ENCODE results near the gene PCGF5. TPM values are rescaled to one million over a fixed set of nuclear protein-coding genes. Genes with fewer than 3 reads are reported as not detected.

The PCGF5 gene
- total and polyA plus RNA-seq, 10 of the 15 experiments (the other 5 are each of a cell fraction or from before 2014, with no cell fraction given), result 33.2 to 79.7 (median 50.7) TPM

DNA sequence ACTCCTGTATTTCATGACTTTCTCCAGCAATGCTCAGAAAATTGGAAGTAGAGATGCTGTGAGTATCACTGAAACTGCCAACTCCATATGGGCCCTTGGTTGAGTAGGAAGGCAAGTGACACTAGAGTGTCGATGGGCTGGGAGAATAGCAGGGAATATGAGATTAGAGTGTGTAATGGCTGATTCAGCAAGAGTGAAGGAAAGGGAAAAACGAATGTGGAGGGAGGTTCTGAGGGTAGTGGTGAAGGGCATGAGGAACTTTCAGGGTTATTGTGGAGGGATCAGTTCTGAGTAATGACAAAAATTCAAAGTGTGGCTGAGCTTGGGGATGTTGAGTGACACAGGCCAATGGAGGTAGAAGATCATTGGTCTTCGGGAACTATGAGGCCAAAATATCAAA is 49.0 kb upstream of the PCGF5 start:
- no peaks in the 10 kb centered on the region for H3K27me3 ChIP-seq (replicated peaks in 1 of 2; ENCODE audit: control insufficient read depth in 2 of 2, insufficient read depth in 2 of 2, low read length in 1 of 2)
- peaks cover 1% of the 10 kb centered on the region; the same call in 1 of the 2 replicates for H3K4me1 ChIP-seq (ENCODE audit: control insufficient read depth, insufficient read depth, low read length)
- FAIRE-seq (no peak), DNase-seq (ENCODE audit: low read depth, low spot score) (no peak), ATAC-seq (no peak)
- ChIA-PET POLR2A (no interaction called here), CTCF (interaction anchor here (1.4 kb wide), 1 partner anchor 165 kb away, joined by 3 read pairs; no protein-coding TSS in a partner anchor), RAD21 (ENCODE audit: unreplicated experiment) (interaction anchor here (2.1 kb wide), 1 partner anchor 79 kb away, joined by 5 read pairs; no protein-coding TSS in a partner anchor), SMC1A (ENCODE audit: uncharacterized antibody, unreplicated experiment) (interaction anchor here (1.3 to 1.5 kb wide), 2 partner anchors 16 to 56 kb away, joined by 3 to 4 read pairs; no protein-coding TSS in a partner anchor)
- H3K9ac ChIP-seq (ENCODE audit: control insufficient read depth, insufficient read depth, low read length), result no peak overlapping the region
- H2AFZ ChIP-seq (ENCODE audit: control insufficient read depth, low read depth, low read length), result no peak overlapping the region
- no peaks in the 10 kb centered on the region for H4K20me1 ChIP-seq (ENCODE audit: control insufficient read depth, insufficient read depth)
- peaks cover 1% of the 10 kb centered on the region for H3K9me3 ChIP-seq (replicated peaks; ENCODE audit: control insufficient read depth, insufficient read depth, low read length)
- H3K27ac ChIP-seq (ENCODE audit: control insufficient read depth, insufficient read depth), result no peak overlapping the region
- peaks cover 24% of the 10 kb centered on the region for H3K79me2 ChIP-seq (ENCODE audit: control insufficient read depth, insufficient read depth, low read length)
- TF ChIP-seq BRCA1 (IDR thresholded peaks at IDR 0.05; ENCODE audit: low read depth, low read length) (no peak), EED (IDR thresholded peaks at IDR 0.05; ENCODE audit: low read depth) (no peak), SIN3A (IDR thresholded peaks at IDR 0.05; ENCODE audit: low read depth, low read length) (no peak), KAT2A (conservative IDR thresholded peaks at IDR 0.05; ENCODE audit: control insufficient read depth, low read depth, low read length) (no peak), SMC3 (IDR thresholded peaks at IDR 0.05; ENCODE audit: borderline replicate concordance, low read length) (no peak), ZNF274 (IDR thresholded peaks at IDR 0.05; ENCODE audit: insufficient read depth, insufficient read length) (no peak), RBBP5 (conservative IDR thresholded peaks at IDR 0.05) (no peak), MEF2B (IDR thresholded peaks at IDR 0.05; ENCODE audit: partially characterized antibody, poor library complexity, severe bottlenecking) (no peak), POLR2AphosphoS5 (IDR thresholded peaks at IDR 0.05; ENCODE audit: low read length) (no peak), POLR2A (IDR thresholded peaks at IDR 0.05; ENCODE audit: low read depth, low read length) (no peak), RAD51 (IDR thresholded peaks at IDR 0.05) (no peak), YBX1 (IDR thresholded peaks at IDR 0.05) (no peak), JUND (IDR thresholded peaks at IDR 0.05; ENCODE audit: low read depth, low read length) (no peak), RAD21 (IDR thresholded peaks at IDR 0.05; ENCODE audit: insufficient read depth, low read depth, low read length) (no peak)
- TF ChIP-seq, protein P1, sequence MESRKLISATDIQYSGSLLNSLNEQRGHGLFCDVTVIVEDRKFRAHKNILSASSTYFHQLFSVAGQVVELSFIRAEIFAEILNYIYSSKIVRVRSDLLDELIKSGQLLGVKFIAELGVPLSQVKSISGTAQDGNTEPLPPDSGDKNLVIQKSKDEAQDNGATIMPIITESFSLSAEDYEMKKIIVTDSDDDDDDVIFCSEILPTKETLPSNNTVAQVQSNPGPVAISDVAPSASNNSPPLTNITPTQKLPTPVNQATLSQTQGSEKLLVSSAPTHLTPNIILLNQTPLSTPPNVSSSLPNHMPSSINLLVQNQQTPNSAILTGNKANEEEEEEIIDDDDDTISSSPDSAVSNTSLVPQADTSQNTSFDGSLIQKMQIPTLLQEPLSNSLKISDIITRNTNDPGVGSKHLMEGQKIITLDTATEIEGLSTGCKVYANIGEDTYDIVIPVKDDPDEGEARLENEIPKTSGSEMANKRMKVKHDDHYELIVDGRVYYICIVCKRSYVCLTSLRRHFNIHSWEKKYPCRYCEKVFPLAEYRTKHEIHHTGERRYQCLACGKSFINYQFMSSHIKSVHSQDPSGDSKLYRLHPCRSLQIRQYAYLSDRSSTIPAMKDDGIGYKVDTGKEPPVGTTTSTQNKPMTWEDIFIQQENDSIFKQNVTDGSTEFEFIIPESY (IDR thresholded peaks at IDR 0.05), result no peak
- TF ChIP-seq, protein P2, sequence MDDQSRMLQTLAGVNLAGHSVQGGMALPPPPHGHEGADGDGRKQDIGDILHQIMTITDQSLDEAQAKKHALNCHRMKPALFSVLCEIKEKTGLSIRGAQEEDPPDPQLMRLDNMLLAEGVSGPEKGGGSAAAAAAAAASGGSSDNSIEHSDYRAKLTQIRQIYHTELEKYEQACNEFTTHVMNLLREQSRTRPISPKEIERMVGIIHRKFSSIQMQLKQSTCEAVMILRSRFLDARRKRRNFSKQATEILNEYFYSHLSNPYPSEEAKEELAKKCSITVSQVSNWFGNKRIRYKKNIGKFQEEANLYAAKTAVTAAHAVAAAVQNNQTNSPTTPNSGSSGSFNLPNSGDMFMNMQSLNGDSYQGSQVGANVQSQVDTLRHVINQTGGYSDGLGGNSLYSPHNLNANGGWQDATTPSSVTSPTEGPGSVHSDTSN (IDR thresholded peaks at IDR 0.05; ENCODE audit: insufficient replicate concordance, low read depth, low read length), result no peak
- TF ChIP-seq, protein P3, sequence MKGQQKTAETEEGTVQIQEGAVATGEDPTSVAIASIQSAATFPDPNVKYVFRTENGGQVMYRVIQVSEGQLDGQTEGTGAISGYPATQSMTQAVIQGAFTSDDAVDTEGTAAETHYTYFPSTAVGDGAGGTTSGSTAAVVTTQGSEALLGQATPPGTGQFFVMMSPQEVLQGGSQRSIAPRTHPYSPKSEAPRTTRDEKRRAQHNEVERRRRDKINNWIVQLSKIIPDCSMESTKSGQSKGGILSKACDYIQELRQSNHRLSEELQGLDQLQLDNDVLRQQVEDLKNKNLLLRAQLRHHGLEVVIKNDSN (IDR thresholded peaks at IDR 0.05; ENCODE audit: borderline replicate concordance, extremely low read length, insufficient read depth, low read depth, low read length), result no peak
- TF ChIP-seq, protein P4, sequence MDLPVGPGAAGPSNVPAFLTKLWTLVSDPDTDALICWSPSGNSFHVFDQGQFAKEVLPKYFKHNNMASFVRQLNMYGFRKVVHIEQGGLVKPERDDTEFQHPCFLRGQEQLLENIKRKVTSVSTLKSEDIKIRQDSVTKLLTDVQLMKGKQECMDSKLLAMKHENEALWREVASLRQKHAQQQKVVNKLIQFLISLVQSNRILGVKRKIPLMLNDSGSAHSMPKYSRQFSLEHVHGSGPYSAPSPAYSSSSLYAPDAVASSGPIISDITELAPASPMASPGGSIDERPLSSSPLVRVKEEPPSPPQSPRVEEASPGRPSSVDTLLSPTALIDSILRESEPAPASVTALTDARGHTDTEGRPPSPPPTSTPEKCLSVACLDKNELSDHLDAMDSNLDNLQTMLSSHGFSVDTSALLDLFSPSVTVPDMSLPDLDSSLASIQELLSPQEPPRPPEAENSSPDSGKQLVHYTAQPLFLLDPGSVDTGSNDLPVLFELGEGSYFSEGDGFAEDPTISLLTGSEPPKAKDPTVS (IDR thresholded peaks at IDR 0.05; ENCODE audit: low read depth, low read length), result no peak
- no TSS peak for BruUV-seq (replicated peaks)
- no peaks in the 10 kb centered on the region; a peak in 1 of 4 replicates for H3K36me3 ChIP-seq (ENCODE audit: control insufficient read depth in 2 of 2, insufficient read depth in 2 of 2, low read length in 1 of 2)
- H3K4me3 ChIP-seq, result no peak overlapping the region
- intact Hi-C loops (cut with micrococcal nuclease; ENCODE audit: unreplicated experiment) (no loop called here), in situ Hi-C loops (cut with MboI) (no loop called here)
- WGBS (ENCODE audit: insufficient coverage, insufficient replicate concordance, low lambda C conversion rate, missing lambda C conversion rate), result 87% methylated on average over 3 of the region's 3 CpGs
- no peak overlapping the region for H3K4me2 ChIP-seq (ENCODE audit: control insufficient read depth, insufficient read depth)

Data from GM12878 (cell line).